Upper lobe of right lung (tissue), 1 donor: ENCODE measurements around the gene ZNF787. TPM values are rescaled to one million over a fixed set of nuclear protein-coding genes. Genes with fewer than 3 reads are reported as not detected.

Source experiments
- ATAC-seq: fragments of 200-7000 bp; cut with Tn5 transposase; one replicate; pipeline ENCODE4 v1.9.1; 2020; ENCODE audit warnings: mild to moderate bottlenecking, moderate library complexity
- DNase-seq: peaks from one replicate; pipeline ENCODE4 v3.0.0-alpha.2; 2020
- H3K27ac ChIP-seq: fragments of 200-600 bp; one replicate; pipeline ENCODE4 v1.8.0; 2022
- H3K27me3 ChIP-seq: fragments of 200-600 bp; one replicate; pipeline ENCODE4 v1.8.0; 2022; ENCODE audit warnings: mild to moderate bottlenecking
- H3K36me3 ChIP-seq: fragments of 200-600 bp; one replicate; pipeline ENCODE4 v1.8.0; 2022
- H3K4me1 ChIP-seq: fragments of 200-600 bp; one replicate; pipeline ENCODE4 v1.8.0; 2022
- H3K4me3 ChIP-seq: fragments of 200-600 bp; one replicate; pipeline ENCODE4 v1.8.0; 2022; ENCODE audit warnings: mild to moderate bottlenecking
- H3K9me3 ChIP-seq: fragments of 200-600 bp; one replicate; pipeline ENCODE4 v1.8.0; 2022
- intact Hi-C: fragments of 100-400 bp; cut with DNase I; formaldehyde crosslinking; loops from one replicate; pipeline ENCODE4 v1.11.0; 2022
- total RNA-seq: library from RNA; stranded (reverse); fragmentation: NEBNext Ultra II Directional; extraction: Animal tissue kit (Norgen Biotek cat#: 25700); gene quantifications from one replicate; pipeline ENCODE4 v1.2.1, GENCODE V29; 2021
- TF ChIP-seq, protein P1 (sequence below): fragments of 200-600 bp; IDR thresholded peaks from one replicate; pipeline ENCODE4 v1.8.0; 2022; ENCODE audit warnings: antibody characterized with exemption
- donor health status: DM: no; HTN: yes; CAD: no; lungs with severe emphysema.

ZNF787 gene
- total RNA-seq, 1 donor from 2014 or later = 40.7 TPM

DNA sequence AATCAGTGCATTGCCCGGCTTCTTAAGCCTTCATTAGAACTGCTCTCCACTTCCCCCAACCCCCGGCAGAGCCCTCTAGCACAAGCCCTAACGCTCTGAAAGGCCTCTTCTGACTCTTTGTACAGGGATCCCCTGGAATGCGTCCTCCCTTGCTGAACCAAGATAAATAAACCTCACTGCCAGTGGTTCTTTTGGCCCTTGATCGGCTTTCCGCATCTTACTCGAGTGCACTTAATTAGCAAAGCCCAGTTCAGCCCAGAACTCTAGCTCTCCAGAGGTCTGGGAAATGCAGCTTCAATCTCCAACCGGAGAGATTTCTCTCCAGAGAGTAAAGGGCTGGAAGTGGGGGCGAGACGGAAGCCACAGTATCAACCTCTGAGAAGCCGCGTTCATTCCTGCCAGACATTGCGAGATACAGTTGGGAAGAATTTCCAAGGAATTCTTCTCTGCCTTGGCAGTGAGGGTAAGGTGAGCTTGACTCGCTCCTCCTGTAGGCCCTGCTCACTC is 11.3 kb upstream of the ZNF787 start:
- TF ChIP-seq, protein P1, sequence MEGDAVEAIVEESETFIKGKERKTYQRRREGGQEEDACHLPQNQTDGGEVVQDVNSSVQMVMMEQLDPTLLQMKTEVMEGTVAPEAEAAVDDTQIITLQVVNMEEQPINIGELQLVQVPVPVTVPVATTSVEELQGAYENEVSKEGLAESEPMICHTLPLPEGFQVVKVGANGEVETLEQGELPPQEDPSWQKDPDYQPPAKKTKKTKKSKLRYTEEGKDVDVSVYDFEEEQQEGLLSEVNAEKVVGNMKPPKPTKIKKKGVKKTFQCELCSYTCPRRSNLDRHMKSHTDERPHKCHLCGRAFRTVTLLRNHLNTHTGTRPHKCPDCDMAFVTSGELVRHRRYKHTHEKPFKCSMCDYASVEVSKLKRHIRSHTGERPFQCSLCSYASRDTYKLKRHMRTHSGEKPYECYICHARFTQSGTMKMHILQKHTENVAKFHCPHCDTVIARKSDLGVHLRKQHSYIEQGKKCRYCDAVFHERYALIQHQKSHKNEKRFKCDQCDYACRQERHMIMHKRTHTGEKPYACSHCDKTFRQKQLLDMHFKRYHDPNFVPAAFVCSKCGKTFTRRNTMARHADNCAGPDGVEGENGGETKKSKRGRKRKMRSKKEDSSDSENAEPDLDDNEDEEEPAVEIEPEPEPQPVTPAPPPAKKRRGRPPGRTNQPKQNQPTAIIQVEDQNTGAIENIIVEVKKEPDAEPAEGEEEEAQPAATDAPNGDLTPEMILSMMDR = no peak
- no peak for DNase-seq
- Histone ChIP-seq H3K9me3 (no peaks in the 10 kb centered on the region), H3K27ac (peak overlapping the region; percentile 73), H3K4me3 (peak overlapping the region; percentile 25), H3K27me3 (no peaks in the 10 kb centered on the region), H3K4me1 (no peaks in the 10 kb centered on the region), H3K36me3 (no peaks in the 10 kb centered on the region)
- ATAC-seq = peak; percentile 85
- intact Hi-C loops = no loop called here

DNA sequence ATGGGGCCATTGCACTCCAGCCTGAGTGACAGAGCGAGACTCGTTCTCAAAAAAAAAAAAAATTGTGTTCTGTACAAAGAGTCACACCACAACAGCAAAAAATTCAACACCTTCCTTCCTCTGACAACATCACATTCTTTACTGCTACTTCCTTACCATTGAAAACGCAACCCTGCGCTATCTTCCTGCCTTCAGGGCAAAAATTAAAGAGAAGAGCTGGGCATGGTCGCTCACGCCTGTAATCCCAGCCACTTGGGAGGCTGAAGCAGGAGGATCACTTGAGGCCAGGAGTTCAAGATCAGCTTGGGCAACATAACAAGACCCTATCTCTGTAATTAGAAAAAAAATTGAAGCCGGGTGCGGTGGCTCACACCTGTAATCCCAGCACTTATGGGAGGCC is 10.6 kb upstream of the ZNF787 start:
- H3K4me1 ChIP-seq = no peaks in the 10 kb centered on the region
- intact Hi-C loops = no loop called here
- H3K27ac ChIP-seq = peak overlapping the region; percentile 73

DNA sequence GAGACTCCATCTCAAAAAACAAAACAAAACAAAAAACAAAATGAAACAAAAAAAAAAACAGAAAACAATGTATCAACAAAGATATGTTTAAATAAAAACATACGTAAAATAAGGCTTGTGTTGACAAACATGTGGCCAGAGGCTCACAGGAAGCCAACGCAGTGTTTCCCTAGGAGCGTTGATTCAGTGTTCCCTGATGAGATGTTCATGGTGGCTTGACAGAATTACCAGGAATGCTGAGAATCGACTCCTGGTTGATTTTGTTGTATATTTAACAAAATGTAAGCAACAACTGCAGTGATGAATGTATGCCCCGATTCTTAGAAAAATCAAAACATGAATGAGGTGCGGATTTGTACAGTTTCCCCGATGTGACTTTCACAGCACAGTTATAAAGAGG is 8.9 kb upstream of the ZNF787 start:
- H3K9me3 ChIP-seq = no peaks in the 10 kb centered on the region
- TF ChIP-seq, protein P1 = no peak
- H3K4me1 ChIP-seq = no peaks in the 10 kb centered on the region
- intact Hi-C loops = no loop called here
- no peaks in the 10 kb centered on the region for H3K27me3 ChIP-seq
- ATAC-seq = no peak
- DNase-seq = no peak
- H3K4me3 ChIP-seq = no peak overlapping the region
- no peak overlapping the region for H3K27ac ChIP-seq
- no peaks in the 10 kb centered on the region for H3K36me3 ChIP-seq

More for the DNA sequence above, 10.6 kb upstream of the ZNF787 start:
- TF ChIP-seq, protein P1 = no peak
- H3K36me3 ChIP-seq = no peaks in the 10 kb centered on the region
- H3K9me3 ChIP-seq = no peaks in the 10 kb centered on the region
- no peak for DNase-seq
- no peaks in the 10 kb centered on the region for H3K27me3 ChIP-seq
- H3K4me3 ChIP-seq = no peak overlapping the region
- no peak for ATAC-seq

DNA sequence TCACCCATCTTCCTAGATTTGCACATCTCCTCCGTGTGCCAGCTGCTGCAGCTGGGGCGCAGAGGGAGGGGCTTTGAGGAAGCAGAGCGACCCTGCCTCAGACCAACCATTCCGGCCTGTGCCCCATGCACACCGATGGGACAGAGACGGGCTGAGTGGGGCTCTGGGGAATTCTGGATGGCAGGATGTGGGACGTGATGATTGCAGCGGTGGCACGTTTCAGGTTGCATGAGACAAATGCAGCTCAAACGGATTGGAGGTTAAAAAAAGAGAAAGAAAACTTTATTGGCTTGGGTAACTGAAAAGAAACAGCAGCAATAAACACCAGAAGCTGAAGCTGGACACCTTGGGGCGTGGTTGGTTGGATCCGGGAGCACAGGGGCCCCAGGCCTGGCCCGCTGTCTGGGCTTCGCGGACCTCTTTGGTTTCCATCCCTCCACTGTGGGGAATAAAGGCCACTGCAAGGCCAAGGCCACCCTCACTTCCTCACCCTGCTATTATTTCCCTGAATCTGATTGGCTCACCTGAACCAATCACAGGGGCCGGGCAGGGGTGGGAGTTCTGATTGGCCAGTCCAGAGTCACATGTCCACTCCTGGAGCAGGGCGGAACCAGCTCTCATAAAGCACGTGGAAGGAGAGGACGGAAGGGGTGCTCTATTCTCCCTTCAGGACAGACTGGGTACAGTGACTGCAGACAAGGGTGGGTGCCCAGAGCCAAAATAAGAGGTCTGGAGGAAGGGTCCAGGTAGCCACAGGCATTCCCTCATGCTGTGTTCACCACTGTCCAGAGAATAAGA is 6.1 kb upstream of the ZNF787 start:
- intact Hi-C loops = no loop called here
- no peaks in the 10 kb centered on the region for H3K9me3 ChIP-seq
- ATAC-seq = no peak

DNA sequence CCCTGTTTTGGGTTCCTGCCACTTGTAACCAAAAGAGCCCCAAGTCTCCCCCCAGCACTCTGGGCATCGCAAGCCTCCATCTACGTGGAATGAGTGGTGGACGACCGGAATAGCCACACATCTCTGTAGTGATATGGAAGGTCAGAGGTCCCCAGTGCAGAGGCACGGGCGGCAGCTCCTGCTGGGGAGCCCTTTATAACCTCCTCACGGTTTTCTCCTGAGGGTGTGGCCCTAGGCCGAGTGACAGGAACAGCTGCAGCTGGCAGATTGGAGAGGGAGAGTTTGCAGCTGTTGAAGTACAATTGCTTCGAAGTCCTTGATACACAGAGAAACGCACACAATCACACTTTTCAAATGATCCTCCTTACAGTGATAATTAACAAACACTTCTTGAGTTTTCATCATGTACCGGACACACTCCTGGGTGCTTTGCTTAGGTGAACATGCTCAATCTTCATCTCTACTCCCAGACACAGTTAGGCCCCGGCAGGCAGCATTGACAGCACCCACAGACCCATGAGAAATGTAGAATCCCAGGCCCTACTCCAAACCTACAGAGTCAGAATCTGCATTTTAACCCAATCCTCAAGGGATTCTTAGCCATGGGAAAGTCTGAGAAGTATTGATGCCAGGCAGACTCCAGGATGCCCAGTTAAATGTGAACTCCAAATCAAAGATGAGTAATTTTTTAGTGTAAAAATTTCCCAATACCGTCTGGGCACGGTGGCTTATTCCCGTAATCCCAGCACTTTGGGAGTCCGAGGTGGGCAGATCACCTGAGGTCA is 4.9 kb upstream of the ZNF787 start:
- DNase-seq = no peak
- H3K27me3 ChIP-seq = no peaks in the 10 kb centered on the region
- H3K4me1 ChIP-seq = peaks cover 6% of the 10 kb centered on the region
- H3K9me3 ChIP-seq = no peaks in the 10 kb centered on the region
- no peak overlapping the region for H3K4me3 ChIP-seq
- TF ChIP-seq, protein P1 = no peak
- no peak for ATAC-seq
- H3K27ac ChIP-seq = no peak overlapping the region
- intact Hi-C loops = no loop called here
- no peaks in the 10 kb centered on the region for H3K36me3 ChIP-seq

More for the DNA sequence above, 6.1 kb upstream of the ZNF787 start:
- TF ChIP-seq, protein P1 = no peak
- Histone ChIP-seq H3K4me1 (no peaks in the 10 kb centered on the region), H3K36me3 (no peaks in the 10 kb centered on the region), H3K27me3 (no peaks in the 10 kb centered on the region), H3K27ac (no peak overlapping the region), H3K4me3 (no peak overlapping the region)
- DNase-seq = no peak
